B cell (primary cell): ENCODE measurements around the gene KCTD5. TPM values are rescaled to one million over a fixed set of nuclear protein-coding genes. Genes with fewer than 3 reads are reported as not detected.

Experiments used
- ATAC-seq: fragments of 200-7000 bp; cut with Tn5 transposase; one replicate; pipeline ENCODE4 v1.10.0; 2021; ENCODE audit warnings: low read depth, mild to moderate bottlenecking, moderate number of reproducible peaks, moderate library complexity
- CTCF ChIA-PET: fragments of 350-600 bp; sonication (Branson Sonifier 250); formaldehyde crosslinking; loops from one replicate; lab custom pipeline; 2021; ENCODE audit warnings: antibody characterized with exemption, inconsistent platforms; lab: Charles Lee
- POLR2A ChIA-PET: fragments of 350-600 bp; sonication (Branson Sonifier 250); formaldehyde crosslinking; loops from one replicate; lab custom pipeline; 2021; ENCODE audit warnings: antibody characterized with exemption; lab: Charles Lee
- DNase-seq: peaks from one replicate; pipeline ENCODE4 v3.0.0; 2013
- H2AFZ ChIP-seq: 2 replicates; pipeline ENCODE4 v1.6.1; 2012; ENCODE audit warnings: mild to moderate bottlenecking, low read depth, low read length; ENCODE audit not compliant: insufficient read depth, poor library complexity, severe bottlenecking
- H3K27ac ChIP-seq, 2 donors: 1 replicate in 1 of 2; 2 replicates in 1 of 2; pipeline ENCODE4 v1.5.1; 2012 to 2013; ENCODE audit warnings: low read length in 2 of 2, mild to moderate bottlenecking in 2 of 2, moderate library complexity in 1 of 2
- H3K27me3 ChIP-seq, 4 experiments: fragments of 200-600 bp in 1 of 4; sonication (generic) in 1 of 4; replicated peaks in 1 of 4; 1 replicate in 2 of 4; 2 replicates in 2 of 4; pipeline versions ENCODE4 v1.6.1 to v1.7.0; 2013 to 2016; ENCODE audit warnings: low read length in 3 of 4, mild to moderate bottlenecking in 2 of 4, mixed read lengths in 1 of 4, moderate library complexity in 1 of 4; ENCODE audit not compliant: insufficient read depth in 4 of 4, control insufficient read depth in 3 of 4; ENCODE audit errors: control extremely low read depth in 1 of 4
- H3K36me3 ChIP-seq, 2 experiments: replicated peaks in 1 of 2; 1 replicate in 1 of 2; 2 replicates in 1 of 2; pipeline versions ENCODE4 v1.6.1 to v1.7.1; 2013; ENCODE audit warnings: low read length in 1 of 2; ENCODE audit not compliant: insufficient read depth in 2 of 2, control insufficient read depth in 1 of 2; ENCODE audit errors: control extremely low read depth in 1 of 2, extremely low read depth in 1 of 2
- H3K4me1 ChIP-seq, 2 donors: fragments of 200-600 bp in 1 of 2; sonication (generic) in 1 of 2; 1 replicate in 1 of 2; 2 replicates in 1 of 2; pipeline versions ENCODE4 v1.5.1 to v1.6.1; 2013 to 2017; ENCODE audit warnings: low read length in 2 of 2; ENCODE audit not compliant: control insufficient read depth in 2 of 2, insufficient read depth in 2 of 2
- H3K4me2 ChIP-seq: replicated peaks from 2 replicates; pipeline ENCODE3; 2012; ENCODE audit warnings: mild to moderate bottlenecking, low read depth, low read length; ENCODE audit not compliant: poor library complexity, severe bottlenecking
- H3K4me3 ChIP-seq, 5 experiments: fragments of 200-600 bp in 1 of 5; sonication (generic) in 1 of 5; 1 replicate in 3 of 5; 2 replicates in 2 of 5; pipeline versions ENCODE4 v1.5.1 to v1.7.0; 2011 to 2016; ENCODE audit warnings: low read length in 4 of 5, mild to moderate bottlenecking in 4 of 5, low read depth in 2 of 5, control low read depth in 1 of 5, moderate library complexity in 1 of 5; ENCODE audit not compliant: insufficient read depth in 1 of 5; ENCODE audit errors: control extremely low read depth in 1 of 5, extremely low read depth in 1 of 5
- H3K79me2 ChIP-seq: fragments of 200-600 bp; sonication (generic); one replicate; pipeline ENCODE4 v1.6.0; 2016; ENCODE audit warnings: low read length; ENCODE audit not compliant: control insufficient read depth, insufficient read depth
- H3K9ac ChIP-seq: fragments of 200-600 bp; sonication (generic); 2 replicates; pipeline ENCODE4 v1.6.1; 2017; ENCODE audit warnings: mild to moderate bottlenecking, low read length, moderate library complexity
- H3K9me3 ChIP-seq, 3 donors: one replicate each; pipeline versions ENCODE4 v1.6.1 to v1.7.1; 2013; ENCODE audit warnings: low read length in 2 of 3; ENCODE audit not compliant: control insufficient read depth in 2 of 3, insufficient read depth in 1 of 3; ENCODE audit errors: control extremely low read depth in 1 of 3
- H4K20me1 ChIP-seq: 2 replicates; pipeline ENCODE4 v1.6.0; 2012; ENCODE audit warnings: mild to moderate bottlenecking, low read length; ENCODE audit not compliant: insufficient read depth, control insufficient read depth, poor library complexity, severe bottlenecking
- H3K27ac Mint-ChIP-seq: one replicate; pipeline ENCODE4 v1.8.0; 2021; ENCODE audit warnings: mixed read lengths
- H3K27me3 Mint-ChIP-seq: one replicate; pipeline ENCODE4 v1.8.0; 2021; ENCODE audit warnings: mixed read lengths
- H3K4me1 Mint-ChIP-seq: one replicate; pipeline ENCODE4 v1.8.0; 2021; ENCODE audit warnings: mixed read lengths
- H3K4me3 Mint-ChIP-seq: one replicate; pipeline ENCODE4 v1.8.0; 2021; ENCODE audit warnings: mixed read lengths
- H3K9me3 Mint-ChIP-seq: one replicate; pipeline ENCODE4 v1.8.0; 2022; ENCODE audit warnings: mixed read lengths; ENCODE audit not compliant: insufficient read depth
- CTCF ChIP-seq: fragments of 200-600 bp; IDR thresholded peaks from one replicate; pipeline ENCODE4 v1.8.0; 2022; ENCODE audit warnings: antibody characterized with exemption, mild to moderate bottlenecking
- EZH2 ChIP-seq: IDR thresholded peaks from 2 replicates; pipeline ENCODE4 v1.6.1; 2012; ENCODE audit warnings: borderline replicate concordance, low read depth, mild to moderate bottlenecking, moderate library complexity, low read length; ENCODE audit not compliant: insufficient read depth, poor library complexity, severe bottlenecking
- WGBS: methylation state at CpG from one replicate; pipeline ENCODE4 v1.1.5; 2013; ENCODE audit warnings: missing lambda C conversion rate; ENCODE audit not compliant: insufficient coverage; 5-methylcytosine and 5-hydroxymethylcytosine counted together
- intact Hi-C: fragments of 100-400 bp; cut with micrococcal nuclease; formaldehyde crosslinking; loops from one replicate; pipeline ENCODE4 v1.10.0; 2022
- polyA plus RNA-seq: library from polyadenylated mRNA; depleted of rRNA; stranded (reverse); fragments of >200 nt; gene quantifications from 2 replicates; pipeline ENCODE4 v1.2.3, GENCODE V29; 2012
- total RNA-seq, 2 donors: library from RNA; stranded (reverse); fragments of 120-200 nt in 1 of 2; gene quantifications; 1 replicate in 1 of 2; 2 replicates in 1 of 2; pipeline versions ENCODE4 v1.2.3 to v1.2.4, GENCODE V29; 2013 to 2022

The KCTD5 gene
- total and polyA plus RNA-seq, 2 donors (not counting 1 experiment from before 2014, with no cell fraction given) = 17.2 to 37.3 TPM

GRCh38 chr16:2742323-2743006 lies 60.1 kb downstream of the KCTD5 start:
- POLR2A ChIA-PET = no interaction called here
- Histone ChIP-seq H3K4me2 (no peak overlapping the region), H3K9me3 (no peaks in the 10 kb centered on the region), H3K79me2 (no peaks in the 10 kb centered on the region), H3K36me3 (no peaks in the 10 kb centered on the region), H3K27me3 (peaks cover 0 to 6% (median 0%) of the 10 kb centered on the region in 4 experiments), H3K27ac (no peak overlapping the region), H4K20me1 (no peaks in the 10 kb centered on the region), H2AFZ (no peak overlapping the region), H3K4me1 (no peaks in the 10 kb centered on the region), H3K9ac (no peak overlapping the region), H3K4me3 (no peak overlapping the region)
- ATAC-seq (no peak), DNase-seq (no peak)
- TF ChIP-seq EZH2 (no peak), CTCF (no peak)
- intact Hi-C loops = no loop called here
- Mint-ChIP-seq H3K27ac (no peak overlapping the region), H3K4me1 (no peaks in the 10 kb centered on the region), H3K27me3 (no peaks in the 10 kb centered on the region), H3K4me3 (no peak overlapping the region), H3K9me3 (no peaks in the 10 kb centered on the region)
- 94% methylated on average over 11 of the region's 12 CpGs for WGBS
- CTCF ChIA-PET = no interaction called here

DNA sequence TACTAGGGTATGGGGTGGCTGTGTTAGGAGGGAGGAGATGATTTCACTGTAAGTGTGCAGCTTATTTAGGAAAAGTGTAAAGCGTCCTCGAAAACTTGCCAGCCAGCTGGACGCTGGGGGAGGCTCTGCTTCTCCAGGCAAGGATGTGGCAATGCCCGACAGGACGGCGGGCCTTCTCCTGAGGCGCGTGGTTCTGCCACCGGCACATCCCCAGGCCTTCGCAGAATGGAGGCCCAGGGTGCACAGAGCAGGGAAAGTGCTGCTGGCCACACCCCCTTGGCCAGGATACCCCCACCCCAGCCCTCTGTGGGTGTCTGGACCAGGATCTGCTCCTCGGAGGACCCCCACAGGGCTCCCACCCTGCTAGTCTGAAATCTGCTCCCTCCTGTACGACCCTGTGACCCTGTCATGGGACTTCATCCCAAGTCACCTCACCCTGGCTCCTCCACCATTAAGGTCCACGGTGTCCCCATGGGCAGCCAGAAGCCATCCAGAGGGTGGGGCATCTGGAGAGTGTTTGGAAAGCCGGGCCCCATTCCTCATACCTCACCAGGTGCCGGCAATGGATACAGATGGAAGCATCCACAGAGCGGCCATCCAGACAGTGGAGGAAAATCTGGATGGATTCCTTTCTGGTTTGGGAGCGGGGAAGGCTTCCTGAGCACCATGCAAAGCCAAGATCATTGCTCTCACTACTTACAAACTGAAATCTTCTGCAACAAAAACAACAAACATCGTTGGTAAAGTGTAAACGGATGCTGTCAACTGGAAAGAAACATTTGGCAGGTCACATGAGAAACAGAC lies 60.9 kb downstream of the KCTD5 start:
- H3K9ac ChIP-seq = no peak overlapping the region
- DNase-seq (no peak), ATAC-seq (no peak)
- peaks cover 0 to 1% (median 0%) of the 10 kb centered on the region in 4 experiments for H3K27me3 ChIP-seq
- no peak overlapping the region for H3K4me2 ChIP-seq
- H3K36me3 ChIP-seq = no peaks in the 10 kb centered on the region
- H3K9me3 ChIP-seq = no peaks in the 10 kb centered on the region
- Mint-ChIP-seq H3K9me3 (no peaks in the 10 kb centered on the region), H3K27me3 (no peaks in the 10 kb centered on the region), H3K27ac (no peak overlapping the region), H3K4me3 (no peak overlapping the region), H3K4me1 (no peaks in the 10 kb centered on the region)
- intact Hi-C loops = no loop called here
- WGBS = 90% methylated on average over 13 of the region's 19 CpGs
- no peak for TF ChIP-seq EZH2
- no peak for TF ChIP-seq CTCF
- CTCF ChIA-PET = no interaction called here
- POLR2A ChIA-PET = no interaction called here
- no peak overlapping the region for H3K27ac ChIP-seq
- H3K4me3 ChIP-seq = no peak overlapping the region
- no peak overlapping the region for H2AFZ ChIP-seq
- H3K4me1 ChIP-seq = no peaks in the 10 kb centered on the region
- no peaks in the 10 kb centered on the region for H3K79me2 ChIP-seq
- H4K20me1 ChIP-seq = no peaks in the 10 kb centered on the region
